BE2C (cell line): ENCODE data around the gene MAPKAPK5.

Source experiments
- DNase-seq: peaks from one replicate; pipeline ENCODE4 v3.0.0-alpha.2; 2020
- H3K27me3 ChIP-seq: fragments of 250-450 bp; sonication (Bioruptor Pico); 2 replicates; pipeline ENCODE4 v1.5.1; 2020; ENCODE audit warnings: mild to moderate bottlenecking
- H3K36me3 ChIP-seq: fragments of 250-450 bp; sonication (Bioruptor Pico); 2 replicates; pipeline ENCODE4 v1.5.1; 2020; ENCODE audit warnings: mild to moderate bottlenecking
- H3K4me1 ChIP-seq: fragments of 250-450 bp; sonication (Bioruptor Pico); 2 replicates; pipeline ENCODE4 v1.5.1; 2020
- H3K4me3 ChIP-seq: 2 replicates; pipeline ENCODE4 v1.5.1; 2011; ENCODE audit warnings: low read depth, low read length
- H3K9me3 ChIP-seq: fragments of 250-450 bp; sonication (Bioruptor Pico); 2 replicates; pipeline ENCODE4 v1.5.1; 2020
- TF ChIP-seq, protein P1 (sequence below): IDR thresholded peaks from 2 replicates; pipeline ENCODE4 v1.5.1; 2012; ENCODE audit warnings: mild to moderate bottlenecking, low read depth, low read length

The MAPKAPK5 gene

GRCh38 chr12:111887926-111888745 lies 46.1 kb downstream of the MAPKAPK5 start:
- TF ChIP-seq, protein P1, sequence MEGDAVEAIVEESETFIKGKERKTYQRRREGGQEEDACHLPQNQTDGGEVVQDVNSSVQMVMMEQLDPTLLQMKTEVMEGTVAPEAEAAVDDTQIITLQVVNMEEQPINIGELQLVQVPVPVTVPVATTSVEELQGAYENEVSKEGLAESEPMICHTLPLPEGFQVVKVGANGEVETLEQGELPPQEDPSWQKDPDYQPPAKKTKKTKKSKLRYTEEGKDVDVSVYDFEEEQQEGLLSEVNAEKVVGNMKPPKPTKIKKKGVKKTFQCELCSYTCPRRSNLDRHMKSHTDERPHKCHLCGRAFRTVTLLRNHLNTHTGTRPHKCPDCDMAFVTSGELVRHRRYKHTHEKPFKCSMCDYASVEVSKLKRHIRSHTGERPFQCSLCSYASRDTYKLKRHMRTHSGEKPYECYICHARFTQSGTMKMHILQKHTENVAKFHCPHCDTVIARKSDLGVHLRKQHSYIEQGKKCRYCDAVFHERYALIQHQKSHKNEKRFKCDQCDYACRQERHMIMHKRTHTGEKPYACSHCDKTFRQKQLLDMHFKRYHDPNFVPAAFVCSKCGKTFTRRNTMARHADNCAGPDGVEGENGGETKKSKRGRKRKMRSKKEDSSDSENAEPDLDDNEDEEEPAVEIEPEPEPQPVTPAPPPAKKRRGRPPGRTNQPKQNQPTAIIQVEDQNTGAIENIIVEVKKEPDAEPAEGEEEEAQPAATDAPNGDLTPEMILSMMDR, result no peak
- no peak for DNase-seq
- no peaks in the 10 kb centered on the region for H3K4me1 ChIP-seq
- peaks cover 78% of the 10 kb centered on the region for H3K36me3 ChIP-seq
- H3K4me3 ChIP-seq, result no peak overlapping the region
- no peaks in the 10 kb centered on the region for H3K9me3 ChIP-seq
- no peaks in the 10 kb centered on the region for H3K27me3 ChIP-seq

DNA sequence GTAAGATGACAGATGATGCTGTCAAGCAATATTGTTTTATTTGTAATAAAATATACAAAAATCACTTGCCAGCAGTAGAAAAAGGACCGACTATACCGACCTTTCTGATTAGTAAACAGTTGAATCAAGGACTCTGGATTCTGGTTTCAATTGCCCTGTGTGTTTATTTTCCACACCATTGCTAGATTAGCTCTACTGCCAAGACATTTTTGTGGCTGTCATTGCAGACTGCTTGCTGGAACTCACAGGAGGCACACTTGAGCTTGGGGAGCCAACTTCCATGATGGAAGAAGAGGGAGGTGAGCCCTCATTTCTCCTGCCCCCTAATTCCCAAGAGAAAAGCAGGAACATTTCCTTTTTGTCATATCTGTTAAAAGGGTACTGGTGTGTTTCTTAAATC lies 51.3 kb downstream of the MAPKAPK5 start:
- Histone ChIP-seq H3K9me3 (no peaks in the 10 kb centered on the region), H3K36me3 (peaks cover 48% of the 10 kb centered on the region), H3K4me3 (no peak overlapping the region), H3K27me3 (no peaks in the 10 kb centered on the region), H3K4me1 (no peaks in the 10 kb centered on the region)
- TF ChIP-seq, protein P1, result no peak
- no peak for DNase-seq

- H3K4me3 ChIP-seq, result no peak overlapping the region
- H3K36me3 ChIP-seq, result peaks cover 38% of the 10 kb centered on the region
- TF ChIP-seq, protein P1, result no peak
Measured at GRCh38 chr12:111894556-111894955, 52.5 kb downstream of the MAPKAPK5 start.

GRCh38 chr12:111901182-111901581 lies 59.2 kb downstream of the MAPKAPK5 start:
- Histone ChIP-seq H3K4me1 (no peaks in the 10 kb centered on the region), H3K36me3 (peaks cover 10% of the 10 kb centered on the region), H3K9me3 (no peaks in the 10 kb centered on the region), H3K27me3 (no peaks in the 10 kb centered on the region), H3K4me3 (no peak overlapping the region)
- DNase-seq, result no peak
- TF ChIP-seq, protein P1, result no peak

More at GRCh38 chr12:111894556-111894955, 52.5 kb downstream of the MAPKAPK5 start:
- Histone ChIP-seq H3K4me1 (no peaks in the 10 kb centered on the region), H3K27me3 (no peaks in the 10 kb centered on the region), H3K9me3 (no peaks in the 10 kb centered on the region)
- DNase-seq, result no peak

GRCh38 chr12:111904446-111904975 lies 62.5 kb downstream of the MAPKAPK5 start:
- no peak for DNase-seq
- H3K4me3 ChIP-seq, result no peak overlapping the region
- H3K9me3 ChIP-seq, result no peaks in the 10 kb centered on the region
- H3K27me3 ChIP-seq, result no peaks in the 10 kb centered on the region
- H3K4me1 ChIP-seq, result no peaks in the 10 kb centered on the region
- H3K36me3 ChIP-seq, result peaks cover 7% of the 10 kb centered on the region
- TF ChIP-seq, protein P1, result no peak

DNA sequence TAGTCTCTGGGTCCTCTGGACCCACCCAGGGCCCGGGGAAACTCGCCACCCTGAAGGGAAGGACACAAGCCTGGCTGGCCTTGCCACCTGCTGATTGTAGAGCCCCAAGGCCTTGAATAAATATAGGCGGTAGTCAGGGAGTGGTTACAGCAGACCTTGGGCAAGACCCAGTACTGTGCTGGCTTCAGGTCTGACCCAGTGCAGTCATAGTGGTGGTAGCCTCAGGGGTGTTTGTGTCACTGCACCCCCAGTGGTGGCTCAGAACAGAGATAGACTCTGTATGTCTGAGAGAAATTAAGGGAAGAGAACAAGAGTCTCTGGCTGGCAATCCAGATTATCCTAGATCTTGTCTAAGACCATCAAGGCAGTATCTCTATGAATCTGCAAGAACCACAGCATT lies 63.5 kb downstream of the MAPKAPK5 start:
- Histone ChIP-seq H3K9me3 (no peaks in the 10 kb centered on the region), H3K4me1 (no peaks in the 10 kb centered on the region), H3K4me3 (no peak overlapping the region), H3K27me3 (no peaks in the 10 kb centered on the region), H3K36me3 (peaks cover 3% of the 10 kb centered on the region)
- no peak for DNase-seq
- TF ChIP-seq, protein P1, result no peak
